ENCODE measurements around the gene OR2A2.

- TF ChIP-seq YY1 (IDR thresholded peaks at IDR 0.05; ENCODE audit: insufficient read depth, insufficient read length) (no peak), ZNF274 (IDR thresholded peaks at IDR 0.05; ENCODE audit: low read depth, low read length) (no peak)
Measured at GRCh38 chr7:144130730-144131129, 21.3 kb downstream of the OR2A2 start.

All from NT2/D1 (cell line).